ENCODE measurements around the gene ZFP36L2.

ZFP36L2 gene

DNA sequence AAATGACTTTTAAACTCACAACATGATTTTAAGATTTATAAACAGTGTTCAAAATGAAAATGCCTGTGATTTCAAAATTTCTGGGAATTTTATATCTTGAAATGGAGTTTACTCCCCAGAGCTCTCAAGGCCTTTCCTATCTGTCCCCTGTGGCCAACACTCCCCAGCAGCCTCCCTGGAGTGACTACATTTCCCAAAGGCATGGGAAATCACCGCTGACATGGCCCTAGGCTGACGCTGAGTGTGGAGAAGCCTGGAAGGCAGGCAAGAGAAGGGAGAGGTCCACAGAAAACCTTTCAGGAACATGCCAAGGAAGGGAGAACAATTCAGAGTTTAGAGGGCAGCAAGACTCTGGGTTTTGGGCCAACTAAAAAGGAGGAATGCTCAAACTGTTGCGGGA is 20.2 kb upstream of the ZFP36L2 start:
- no peak for DNase-seq (ENCODE audit: low read depth)

DNA sequence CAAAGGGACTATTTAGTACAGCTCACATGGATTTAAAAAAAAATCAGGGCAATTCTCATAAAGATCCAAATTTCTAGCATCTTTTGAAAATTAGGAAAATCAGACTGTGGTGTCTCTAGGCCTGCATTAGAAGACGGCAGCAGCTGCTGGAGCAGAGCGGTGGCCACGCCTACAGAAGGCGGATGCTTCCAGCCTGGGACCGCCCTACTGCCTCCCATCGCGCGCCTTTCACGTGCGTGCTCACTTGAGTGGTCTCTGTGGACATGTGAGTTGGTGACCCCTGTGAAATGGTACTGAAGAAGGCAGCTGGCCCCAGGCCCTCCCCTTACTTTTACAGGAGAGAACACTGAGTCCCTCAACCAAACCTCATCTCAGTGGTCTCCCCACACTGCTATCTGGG is 15.2 kb upstream of the ZFP36L2 start:
- no peak for DNase-seq (ENCODE audit: low read depth)

DNA sequence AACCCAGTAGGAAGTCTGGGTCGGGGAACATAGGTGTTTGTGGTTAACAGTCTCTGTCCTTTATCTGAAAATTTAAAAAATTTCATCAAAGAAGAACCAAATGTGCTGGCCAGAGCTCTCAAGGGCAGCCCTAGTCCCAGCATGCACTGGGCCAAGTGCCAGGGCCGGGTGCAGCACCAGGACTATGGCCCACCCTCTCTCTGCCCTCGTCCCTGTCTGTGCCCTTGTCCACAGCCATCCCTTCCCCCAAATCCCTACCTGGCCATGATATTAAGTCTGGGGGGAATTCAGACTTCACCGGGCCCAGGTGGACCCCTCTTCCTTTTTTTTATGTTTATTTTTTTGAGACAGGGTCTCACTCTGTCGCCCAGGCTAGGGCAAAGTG is 14.4 kb upstream of the ZFP36L2 start:
- DNase-seq (ENCODE audit: low read depth) = no peak

DNA sequence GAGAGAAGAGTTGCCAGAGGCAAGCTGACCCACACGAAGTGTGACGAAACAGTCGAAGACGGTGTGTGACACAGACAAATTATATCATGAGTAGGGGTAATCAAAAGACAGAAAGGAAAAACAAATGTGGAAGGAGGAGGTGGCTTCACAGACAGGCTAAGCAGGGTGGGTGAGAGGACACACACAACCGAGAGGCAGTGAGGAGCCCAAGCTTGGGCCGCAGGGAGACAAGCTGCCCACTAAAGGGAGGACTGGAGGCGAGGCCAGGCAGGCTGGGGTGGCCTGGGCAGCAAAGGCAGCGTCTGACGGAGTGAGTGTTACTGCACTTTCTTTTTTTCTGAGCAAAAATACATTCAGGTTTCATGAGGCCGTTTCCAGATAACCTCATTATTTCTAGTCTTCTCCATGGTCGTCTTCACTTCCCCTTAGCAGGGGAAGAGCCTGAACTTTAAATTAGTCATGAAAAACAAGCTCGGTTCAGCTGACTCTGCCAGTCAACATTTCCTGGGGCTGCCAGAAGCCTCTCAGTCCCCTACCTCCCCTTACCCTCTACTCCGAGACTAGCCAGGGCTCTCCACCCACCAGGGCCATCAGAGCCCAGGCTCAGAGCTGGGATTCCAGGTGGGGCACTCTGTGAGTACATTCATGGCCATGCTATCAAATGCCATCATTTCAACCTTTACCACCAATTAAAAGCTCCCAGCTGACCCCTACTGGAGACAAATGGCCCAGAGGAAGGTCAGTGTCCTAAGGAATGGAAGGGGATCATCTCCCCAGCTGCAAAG is 13.8 kb upstream of the ZFP36L2 start:
- DNase-seq (ENCODE audit: low read depth) = no peak

- DNase-seq (ENCODE audit: low read depth) = no peak
Observed at GRCh38 chr2:43238813-43239212, 12.4 kb upstream of the ZFP36L2 start.

GRCh38 chr2:43238176-43238575 is 11.8 kb upstream of the ZFP36L2 start:
- no peak for DNase-seq (ENCODE audit: low read depth)

DNA sequence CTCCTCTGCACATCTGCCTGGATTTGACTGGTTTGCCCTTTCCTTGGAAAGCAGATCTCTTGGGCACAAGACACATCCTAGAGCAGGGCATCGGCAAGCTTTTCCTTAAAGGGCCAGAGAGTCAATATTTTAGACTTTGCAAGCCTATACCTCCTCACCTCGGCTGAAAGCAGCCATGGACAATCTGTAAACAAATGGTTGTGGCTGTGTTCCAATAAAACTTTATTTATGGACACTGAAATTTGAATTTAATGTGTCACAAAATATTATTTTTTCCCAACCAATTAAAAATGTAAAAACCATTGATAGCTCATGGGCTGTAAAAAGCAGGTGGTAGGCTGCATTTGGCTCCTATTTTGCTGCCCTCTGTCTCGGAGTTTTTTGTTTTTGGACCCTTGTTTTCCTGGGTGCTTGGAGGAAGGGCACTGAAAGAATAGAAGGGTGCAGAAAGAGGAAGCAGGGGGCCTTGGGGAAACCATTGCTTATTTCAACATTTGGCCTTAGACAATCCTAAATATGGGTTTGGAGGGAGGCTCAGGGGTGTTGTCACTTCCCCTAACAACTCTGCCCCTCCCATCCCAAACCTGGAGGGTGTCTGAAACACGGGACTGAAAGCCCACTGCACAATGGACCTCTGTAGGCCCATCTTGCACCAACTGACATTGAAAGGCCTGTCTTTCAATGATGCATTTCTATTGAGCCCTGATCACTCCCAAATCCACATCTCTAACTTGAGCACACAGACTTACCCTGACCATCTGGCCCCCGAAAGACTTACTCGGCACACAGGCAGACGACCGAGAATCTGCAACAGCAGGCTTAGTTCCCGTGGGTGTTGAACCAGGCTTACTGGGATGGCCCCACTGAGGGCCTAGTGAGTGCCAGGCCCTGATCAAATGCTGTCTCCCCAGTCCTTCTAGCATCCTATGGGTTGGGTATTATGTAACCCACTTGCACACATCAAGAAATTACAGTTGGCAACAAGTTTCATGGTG is 7.1 kb upstream of the ZFP36L2 start:
- no peak for DNase-seq (ENCODE audit: low read depth)

GRCh38 chr2:43230951-43231827 is 4.8 kb upstream of the ZFP36L2 start:
- DNase-seq (ENCODE audit: low read depth) = no peak

- DNase-seq (ENCODE audit: low read depth) = no peak
Observed at GRCh38 chr2:43230351-43230885, 4.0 kb upstream of the ZFP36L2 start.

DNA sequence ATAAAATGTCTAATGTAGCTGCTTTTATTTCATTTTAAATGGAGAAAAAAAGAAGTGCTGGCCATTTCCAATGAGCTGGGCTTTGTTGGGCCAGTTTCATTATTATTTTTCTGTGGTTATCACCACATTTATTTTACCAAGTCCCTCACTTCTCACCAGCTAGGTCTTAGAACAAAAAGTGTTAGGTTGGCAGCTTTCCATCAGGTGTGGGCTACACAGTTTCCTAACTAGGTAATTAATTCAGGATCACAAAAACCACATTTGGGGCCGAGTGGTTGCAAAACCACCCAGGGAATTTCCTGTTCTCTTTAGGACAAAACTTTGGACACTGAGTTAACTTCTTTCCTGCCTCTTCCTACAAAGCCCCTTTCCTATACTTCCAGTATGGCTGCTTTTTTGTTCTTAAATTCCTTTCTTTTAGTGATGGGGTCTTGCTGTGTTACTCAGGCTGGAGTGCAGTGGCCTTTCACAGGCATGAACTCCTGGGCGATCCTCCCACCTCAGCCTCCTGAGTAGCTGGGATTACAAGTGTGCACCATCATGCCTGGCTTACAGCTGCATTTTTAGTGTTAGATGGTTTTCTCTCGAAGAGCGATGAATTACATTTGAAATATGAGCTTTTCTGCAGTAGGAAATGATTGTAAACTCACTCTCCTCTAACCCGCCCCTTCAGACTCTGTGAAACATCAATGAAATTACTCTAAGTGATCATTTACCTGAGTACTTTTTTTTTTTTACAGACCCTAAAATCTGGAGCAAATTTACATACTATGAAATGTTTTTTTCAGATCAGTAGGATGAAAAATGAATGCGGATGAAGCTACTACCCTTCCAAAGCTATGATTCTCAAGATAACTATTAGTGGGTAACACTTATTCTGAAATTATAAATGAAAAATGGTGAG is 2.6 kb upstream of the ZFP36L2 start:
- no peak for DNase-seq (ENCODE audit: low read depth)

GRCh38 chr2:43228321-43228751 is 1.9 kb upstream of the ZFP36L2 start:
- DNase-seq (ENCODE audit: low read depth) = no peak

DNA sequence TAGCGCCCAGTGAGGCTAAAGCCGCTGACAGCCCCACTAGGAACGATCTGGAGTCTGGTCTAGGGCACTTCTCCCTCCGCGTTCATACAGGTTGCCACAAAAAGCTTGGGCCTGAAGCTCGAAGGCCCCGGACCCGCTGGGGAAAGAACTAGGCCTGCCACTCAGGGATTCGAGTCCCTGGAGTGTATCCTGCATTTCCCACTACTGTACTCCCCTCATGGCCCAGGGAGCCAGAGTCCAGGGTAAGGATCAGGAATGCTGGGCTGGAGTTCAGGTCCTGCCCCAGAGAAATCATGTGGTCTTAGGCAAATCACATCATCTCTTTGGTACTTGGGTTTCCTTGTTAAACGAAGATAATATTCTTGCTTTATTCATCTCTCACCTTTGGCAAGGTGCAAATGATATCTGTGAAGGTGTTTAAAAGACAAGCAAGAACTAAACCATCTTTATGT is 1.4 kb upstream of the ZFP36L2 start:
- no peak for DNase-seq (ENCODE audit: low read depth)

DNA sequence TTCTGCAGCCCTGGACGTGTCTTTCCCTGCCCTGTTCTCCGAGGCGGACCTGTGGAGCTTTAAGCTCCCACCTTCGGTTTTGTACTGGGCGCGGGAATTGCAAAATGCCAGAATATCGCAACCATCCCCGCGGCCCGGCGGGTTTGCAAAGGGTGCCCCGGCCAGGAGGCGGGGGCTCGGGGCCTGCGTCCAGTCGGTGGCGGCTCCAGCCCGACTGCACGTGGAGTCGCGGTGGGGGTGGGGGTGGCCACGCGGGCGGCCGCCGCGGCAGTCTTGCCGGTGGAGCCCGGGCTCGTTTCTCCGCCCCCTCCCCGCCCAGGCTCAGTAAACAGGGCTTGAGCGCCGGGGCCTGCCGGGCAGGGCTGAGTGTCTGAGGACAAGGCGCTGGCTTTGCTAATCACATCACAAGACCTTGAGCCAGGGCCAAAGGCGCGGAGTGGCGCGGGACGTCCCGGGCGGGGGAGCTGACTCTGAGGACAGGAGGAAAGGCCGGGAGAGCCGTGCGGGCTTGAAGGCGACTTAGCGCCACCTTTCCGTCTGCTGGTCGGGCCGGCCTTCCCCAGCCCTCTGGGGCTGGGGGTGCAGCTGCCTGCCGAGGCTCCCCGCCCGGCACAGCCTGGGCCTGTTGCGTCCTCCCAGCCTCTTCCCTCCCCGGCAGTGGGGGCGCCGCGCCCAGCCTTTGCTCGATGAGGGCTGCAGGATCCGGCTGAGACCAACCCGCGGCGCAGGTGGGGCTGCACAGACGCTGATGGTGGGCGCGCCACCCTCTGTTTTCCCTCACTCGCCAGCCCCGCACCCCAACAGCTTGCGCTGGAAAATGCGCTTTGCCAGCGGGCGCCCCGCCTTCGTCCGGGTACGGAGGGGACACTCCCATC is 786 bp upstream of the ZFP36L2 start:
- peak; percentile 31 for DNase-seq (ENCODE audit: low read depth)

GRCh38 chr2:43225788-43226557 is 433 bp downstream of the ZFP36L2 start:
- peak; percentile 32 for DNase-seq (ENCODE audit: low read depth)

DNA sequence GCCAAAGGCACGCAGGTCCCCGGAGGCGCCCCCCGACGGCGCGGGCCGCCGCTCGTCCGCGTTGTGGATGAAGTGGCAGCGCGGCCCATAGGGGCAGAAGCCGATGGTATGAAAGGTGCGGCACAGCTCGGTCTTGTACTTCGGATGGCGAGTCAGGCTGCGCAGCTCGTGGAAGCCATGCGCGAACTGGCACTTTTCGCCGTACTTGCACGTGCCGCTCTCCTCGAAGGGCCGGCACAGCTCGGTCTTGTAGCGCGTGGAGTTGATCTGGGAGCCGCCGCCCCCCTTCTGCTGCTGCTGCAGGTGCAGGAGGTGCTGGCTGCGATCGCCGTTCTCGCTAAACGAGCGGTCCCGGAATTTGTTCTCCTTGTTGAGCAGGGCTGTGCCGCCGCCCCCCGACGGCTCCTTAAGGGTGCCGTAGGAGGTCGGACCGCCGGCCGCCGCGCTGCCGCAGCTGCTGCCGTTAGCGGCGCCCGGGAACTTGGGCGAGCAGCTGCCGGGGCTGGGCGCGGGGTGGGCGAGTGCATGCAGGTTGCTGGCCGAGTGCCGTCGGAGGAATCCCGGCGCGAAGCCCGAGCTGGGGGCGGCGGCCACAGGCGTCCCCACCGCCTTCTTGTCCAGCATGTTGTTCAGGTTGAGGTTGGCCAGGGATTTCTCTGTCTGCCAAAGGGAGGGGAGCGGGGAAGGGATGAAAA is 1.2 kb downstream of the ZFP36L2 start:
- DNase-seq (ENCODE audit: low read depth) = peak; percentile 37

DNA sequence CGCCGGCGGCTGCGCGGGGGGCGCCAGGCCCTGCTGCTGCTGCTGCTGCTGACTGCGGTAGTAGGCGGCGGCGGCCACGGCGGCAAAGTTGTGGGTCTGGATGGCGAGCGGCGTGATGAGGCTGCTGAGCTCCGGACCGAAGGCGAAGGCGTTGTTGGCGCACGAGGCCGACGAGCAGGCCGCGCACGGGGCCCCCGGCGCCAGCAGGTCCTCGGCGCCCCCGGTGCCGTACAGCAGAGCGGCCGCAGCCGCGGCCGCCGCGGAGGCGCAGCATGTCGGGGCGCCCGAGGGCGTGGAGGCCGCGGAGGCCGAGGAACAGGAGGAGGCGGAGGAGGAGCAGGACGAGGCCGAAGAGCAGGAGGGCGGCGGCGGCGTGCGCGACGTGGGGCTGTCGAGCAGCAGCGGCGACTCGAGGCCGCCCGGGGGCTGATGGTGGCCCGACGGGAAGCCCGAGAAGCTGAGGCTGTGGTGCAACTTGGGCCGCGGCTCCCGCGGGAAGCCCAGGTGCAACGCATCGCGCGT is 1.8 kb downstream of the ZFP36L2 start:
- DNase-seq (ENCODE audit: low read depth) = no peak

DNA sequence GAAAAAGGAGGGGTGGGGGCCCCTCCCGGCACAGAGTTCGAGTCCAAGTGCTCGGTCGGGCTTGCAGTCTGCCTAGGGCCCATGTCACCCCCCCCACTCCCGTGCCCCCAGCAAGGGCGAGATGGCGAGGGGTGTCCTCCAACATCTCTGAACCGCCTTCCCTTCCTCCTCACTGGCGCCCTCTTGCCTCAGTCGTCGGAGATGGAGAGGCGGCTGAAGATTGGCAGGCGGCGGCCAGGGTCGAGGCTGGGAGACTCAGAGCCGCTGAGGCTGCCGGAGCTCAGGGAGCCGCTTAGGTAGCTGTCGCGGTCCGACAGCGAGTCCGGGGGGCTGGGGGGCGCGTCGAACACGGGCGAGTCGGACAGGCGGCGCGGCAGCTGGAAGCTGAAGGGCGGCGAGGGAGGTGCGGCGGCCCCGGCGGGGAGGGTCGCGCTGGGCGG is 2.3 kb downstream of the ZFP36L2 start:
- peak; percentile 58 for DNase-seq (ENCODE audit: low read depth)

DNA sequence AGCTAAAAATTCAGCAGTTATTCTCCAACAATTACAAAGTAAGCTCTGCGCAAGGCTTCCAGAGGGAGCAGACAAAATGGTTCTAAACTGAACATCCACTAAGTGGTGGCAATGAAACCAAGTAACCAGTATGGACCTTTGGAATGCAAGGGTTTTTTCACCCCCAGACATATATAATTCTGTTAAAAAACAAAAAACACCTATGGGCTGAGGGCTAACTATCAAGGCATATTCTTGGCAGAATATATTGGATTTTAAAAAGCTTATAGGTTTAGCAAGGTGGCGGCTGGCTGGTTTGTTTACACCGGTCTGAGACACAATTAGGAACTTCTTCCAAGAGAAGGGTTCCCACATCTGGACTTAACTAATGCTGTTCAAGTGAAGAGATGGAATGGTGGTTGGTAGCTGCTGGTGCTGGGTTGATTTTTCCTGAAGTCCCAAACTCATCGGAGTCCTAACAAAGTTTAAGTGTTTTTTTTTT is 2.8 kb downstream of the ZFP36L2 start:
- no peak for DNase-seq (ENCODE audit: low read depth)
